ENCODE measurements around the gene ADARB2.

DNA sequence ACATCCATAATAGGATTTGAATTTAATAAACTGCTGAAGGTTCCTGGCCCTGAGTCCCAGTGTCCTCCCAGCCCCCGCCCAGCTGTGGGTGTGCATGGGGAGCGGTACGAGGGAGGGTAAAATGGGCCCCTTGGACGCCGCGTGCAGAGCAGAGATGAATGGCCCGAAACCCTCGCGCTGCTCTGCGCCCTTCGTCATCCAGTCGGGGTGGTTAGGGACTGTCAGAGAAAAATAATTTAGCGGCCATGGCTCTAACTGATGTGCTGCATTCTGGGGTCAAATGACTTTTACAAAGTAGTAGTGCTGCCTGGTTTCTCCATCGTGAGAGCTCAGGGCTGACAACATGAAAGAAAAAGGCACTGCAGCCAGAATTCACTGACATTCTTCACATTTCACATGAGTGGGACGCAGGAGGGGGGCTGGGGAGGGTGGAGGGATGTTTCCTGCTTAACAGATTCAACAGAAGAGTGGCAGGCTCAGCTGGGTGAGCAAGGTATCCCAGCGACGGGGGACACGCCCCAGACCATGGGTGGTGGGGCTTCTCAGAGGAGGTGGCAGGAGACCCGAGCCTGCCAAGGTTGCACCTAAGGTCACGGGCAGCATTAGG lies 376.7 kb downstream of the ADARB2 start:
- TF ChIP-seq EP300 (IDR thresholded peaks at IDR 0.05; ENCODE audit: borderline replicate concordance) = no peak
- TF ChIP-seq, protein P1, sequence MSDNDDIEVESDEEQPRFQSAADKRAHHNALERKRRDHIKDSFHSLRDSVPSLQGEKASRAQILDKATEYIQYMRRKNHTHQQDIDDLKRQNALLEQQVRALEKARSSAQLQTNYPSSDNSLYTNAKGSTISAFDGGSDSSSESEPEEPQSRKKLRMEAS (IDR thresholded peaks at IDR 0.05) = no peak
- TF ChIP-seq TEAD4 (IDR thresholded peaks at IDR 0.05) = no peak
- no peak for TF ChIP-seq CEBPB (IDR thresholded peaks at IDR 0.05)
- no peak for TF ChIP-seq YY1 (IDR thresholded peaks at IDR 0.05; ENCODE audit: low read depth)

All from Ishikawa (cell line).